Osteocyte (in vitro differentiated cells): ENCODE results near the gene STRA6. TPM values are rescaled to one million over a fixed set of nuclear protein-coding genes. Genes with fewer than 3 reads are reported as not detected.
A peak's percentile ranks its signal among the peaks of the same experiment; 100 is the strongest.

Source experiments
- DNase-seq: peaks from one replicate; pipeline ENCODE4 v3.0.0; 2021; ENCODE audit warnings: mixed read lengths; ENCODE audit not compliant: unreplicated experiment; ENCODE audit errors: extremely low spot score
- H3K27ac Mint-ChIP-seq: one replicate; pipeline ENCODE4 v1.8.0; 2021; ENCODE audit warnings: mild to moderate bottlenecking, mixed read lengths; ENCODE audit not compliant: unreplicated experiment
- H3K27me3 Mint-ChIP-seq: one replicate; pipeline ENCODE4 v1.8.0; 2021; ENCODE audit warnings: mixed read lengths; ENCODE audit not compliant: unreplicated experiment
- H3K36me3 Mint-ChIP-seq: one replicate; pipeline ENCODE4 v1.8.0; 2021; ENCODE audit warnings: mixed read lengths; ENCODE audit not compliant: unreplicated experiment
- H3K4me1 Mint-ChIP-seq: one replicate; pipeline ENCODE4 v1.8.0; 2021; ENCODE audit warnings: mixed read lengths; ENCODE audit not compliant: unreplicated experiment
- H3K4me3 Mint-ChIP-seq: one replicate; pipeline ENCODE4 v1.8.0; 2021; ENCODE audit warnings: mild to moderate bottlenecking, moderate library complexity, mixed read lengths; ENCODE audit not compliant: unreplicated experiment
- H3K9me3 Mint-ChIP-seq: one replicate; pipeline ENCODE4 v1.8.0; 2021; ENCODE audit warnings: mixed read lengths; ENCODE audit not compliant: unreplicated experiment
- CTCF ChIP-seq: fragments of 200-600 bp; sonication (generic); IDR thresholded peaks from 2 replicates; pipeline ENCODE4 v1.5.0; 2021; ENCODE audit warnings: antibody characterized with exemption, mild to moderate bottlenecking, moderate library complexity
- total RNA-seq: library from RNA; stranded (reverse); gene quantifications from 2 replicates; pipeline ENCODE4 v1.2.1, GENCODE V29; 2021

The STRA6 gene
- total RNA-seq, 1 donor from 2014 or later, result 25.8 TPM

- no peak overlapping the region for H3K27ac Mint-ChIP-seq
- no peaks in the 10 kb centered on the region for H3K36me3 Mint-ChIP-seq
- DNase-seq, result no peak
- TF ChIP-seq CTCF, result no peak
- peaks cover 44% of the 10 kb centered on the region for H3K4me1 Mint-ChIP-seq
- H3K27me3 Mint-ChIP-seq, result no peaks in the 10 kb centered on the region
- H3K9me3 Mint-ChIP-seq, result no peaks in the 10 kb centered on the region
- no peak overlapping the region for H3K4me3 Mint-ChIP-seq
Observed at GRCh38 chr15:74245342-74245931, 42.9 kb upstream of the STRA6 start.

- Mint-ChIP-seq H3K27ac (no peak overlapping the region), H3K9me3 (no peaks in the 10 kb centered on the region), H3K4me3 (no peak overlapping the region), H3K4me1 (peaks cover 50% of the 10 kb centered on the region), H3K36me3 (no peaks in the 10 kb centered on the region), H3K27me3 (no peaks in the 10 kb centered on the region)
- no peak for TF ChIP-seq CTCF
- DNase-seq, result no peak
Observed at GRCh38 chr15:74244822-74245341, 42.3 kb upstream of the STRA6 start.

- Mint-ChIP-seq H3K4me1 (peaks cover 64% of the 10 kb centered on the region), H3K36me3 (no peaks in the 10 kb centered on the region), H3K4me3 (no peak overlapping the region), H3K27me3 (no peaks in the 10 kb centered on the region), H3K9me3 (no peaks in the 10 kb centered on the region), H3K27ac (no peak overlapping the region)
- no peak for DNase-seq
- no peak for TF ChIP-seq CTCF
Observed at GRCh38 chr15:74243431-74243830, 40.8 kb upstream of the STRA6 start.

- DNase-seq, result no peak
- H3K4me1 Mint-ChIP-seq, result peaks cover 66% of the 10 kb centered on the region
- no peaks in the 10 kb centered on the region for H3K36me3 Mint-ChIP-seq
- TF ChIP-seq CTCF, result no peak
- no peaks in the 10 kb centered on the region for H3K9me3 Mint-ChIP-seq
- H3K4me3 Mint-ChIP-seq, result no peak overlapping the region
- H3K27ac Mint-ChIP-seq, result peak overlapping the region; percentile 59
- H3K27me3 Mint-ChIP-seq, result no peaks in the 10 kb centered on the region
Observed at GRCh38 chr15:74242441-74243185, 40.0 kb upstream of the STRA6 start.

GRCh38 chr15:74240897-74241614 is 38.5 kb upstream of the STRA6 start:
- Mint-ChIP-seq H3K27me3 (no peaks in the 10 kb centered on the region), H3K4me1 (peaks cover 65% of the 10 kb centered on the region)

More at GRCh38 chr15:74240897-74241614, 38.5 kb upstream of the STRA6 start:
- H3K9me3 Mint-ChIP-seq, result no peaks in the 10 kb centered on the region
- no peaks in the 10 kb centered on the region for H3K36me3 Mint-ChIP-seq
- DNase-seq, result no peak
- H3K4me3 Mint-ChIP-seq, result no peak overlapping the region
- TF ChIP-seq CTCF, result no peak
- peak overlapping the region; percentile 40 for H3K27ac Mint-ChIP-seq
